Retinal pigment epithelial cell (primary cell): ENCODE results near the gene CACNA1G.

Experiments used
- DNase-seq: peaks from one replicate; pipeline ENCODE4 v3.0.0-alpha.2; 2010; ENCODE audit warnings: low read depth
- H3K4me3 ChIP-seq: 2 replicates; pipeline ENCODE4 v1.5.1; 2011; ENCODE audit warnings: mild to moderate bottlenecking, low read length, control low read depth, moderate library complexity
- TF ChIP-seq, protein P1 (sequence below): conservative IDR thresholded peaks from 2 replicates; pipeline ENCODE4 v1.5.1; 2011; ENCODE audit warnings: low read depth, low read length, control low read depth, inconsistent platforms

CACNA1G gene

GRCh38 chr17:50517504-50518383, 42.8 kb upstream of the CACNA1G start:
- H3K4me3 ChIP-seq, result no peak overlapping the region
- TF ChIP-seq, protein P1, sequence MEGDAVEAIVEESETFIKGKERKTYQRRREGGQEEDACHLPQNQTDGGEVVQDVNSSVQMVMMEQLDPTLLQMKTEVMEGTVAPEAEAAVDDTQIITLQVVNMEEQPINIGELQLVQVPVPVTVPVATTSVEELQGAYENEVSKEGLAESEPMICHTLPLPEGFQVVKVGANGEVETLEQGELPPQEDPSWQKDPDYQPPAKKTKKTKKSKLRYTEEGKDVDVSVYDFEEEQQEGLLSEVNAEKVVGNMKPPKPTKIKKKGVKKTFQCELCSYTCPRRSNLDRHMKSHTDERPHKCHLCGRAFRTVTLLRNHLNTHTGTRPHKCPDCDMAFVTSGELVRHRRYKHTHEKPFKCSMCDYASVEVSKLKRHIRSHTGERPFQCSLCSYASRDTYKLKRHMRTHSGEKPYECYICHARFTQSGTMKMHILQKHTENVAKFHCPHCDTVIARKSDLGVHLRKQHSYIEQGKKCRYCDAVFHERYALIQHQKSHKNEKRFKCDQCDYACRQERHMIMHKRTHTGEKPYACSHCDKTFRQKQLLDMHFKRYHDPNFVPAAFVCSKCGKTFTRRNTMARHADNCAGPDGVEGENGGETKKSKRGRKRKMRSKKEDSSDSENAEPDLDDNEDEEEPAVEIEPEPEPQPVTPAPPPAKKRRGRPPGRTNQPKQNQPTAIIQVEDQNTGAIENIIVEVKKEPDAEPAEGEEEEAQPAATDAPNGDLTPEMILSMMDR, result no peak
- DNase-seq, result no peak

DNA sequence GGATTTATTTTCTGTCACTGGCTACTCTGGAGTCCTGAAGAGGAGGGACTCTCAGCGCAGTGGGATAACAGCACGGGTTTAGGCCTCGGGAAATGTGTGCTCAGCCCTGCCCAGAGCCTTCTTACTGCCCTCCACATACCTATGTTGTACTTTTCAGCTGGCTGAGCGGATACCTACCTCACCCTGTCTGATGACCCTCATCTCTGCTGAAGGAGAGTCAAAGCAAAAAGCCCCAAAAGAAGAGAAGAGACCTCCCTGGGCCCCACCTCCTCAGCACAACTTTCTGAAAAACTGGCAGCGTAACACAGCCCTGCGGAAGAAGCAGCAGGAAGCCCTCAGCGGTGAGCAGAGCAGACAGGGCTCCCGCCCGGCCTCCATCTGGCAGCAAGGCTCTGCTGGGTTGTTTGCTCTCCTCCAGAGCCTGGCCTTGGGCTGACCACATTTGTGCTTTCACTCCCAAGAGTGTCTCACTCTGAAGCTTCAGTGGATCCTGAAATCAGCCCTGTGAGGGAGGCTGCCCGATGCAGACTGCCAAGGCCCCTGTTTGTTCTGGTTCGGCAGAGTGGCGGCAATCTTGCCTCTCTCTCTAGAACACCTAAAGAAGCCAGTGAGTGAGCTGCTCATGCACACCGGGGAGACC, 42.0 kb upstream of the CACNA1G start:
- TF ChIP-seq, protein P1, result no peak
- no peak for DNase-seq
- H3K4me3 ChIP-seq, result no peak overlapping the region

- no peak for DNase-seq
- no peak overlapping the region for H3K4me3 ChIP-seq
- TF ChIP-seq, protein P1, result no peak
Measured at GRCh38 chr17:50519141-50519834, 41.2 kb upstream of the CACNA1G start.

GRCh38 chr17:50520483-50520882, 40.0 kb upstream of the CACNA1G start:
- no peak overlapping the region for H3K4me3 ChIP-seq
- TF ChIP-seq, protein P1, result no peak
- DNase-seq, result no peak

DNA sequence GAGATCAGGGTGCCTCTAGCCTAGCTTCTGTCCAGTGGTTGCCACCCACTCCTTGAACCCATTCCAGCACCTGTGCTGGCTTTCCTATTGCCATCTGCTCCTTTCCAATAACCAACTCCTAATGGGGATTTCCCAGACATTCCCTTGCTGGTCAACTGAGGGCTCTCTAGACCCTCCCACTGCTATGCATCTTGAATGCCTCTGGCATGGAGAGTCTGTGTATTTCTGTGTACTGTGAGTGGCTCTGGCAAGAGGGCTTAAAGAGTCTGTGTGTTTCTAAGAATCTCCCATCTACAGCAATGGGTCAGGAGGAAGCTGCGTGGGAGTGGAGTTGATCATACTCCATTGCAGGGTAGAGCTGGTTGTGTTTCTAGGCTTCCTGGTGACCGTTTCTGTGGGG, 39.0 kb upstream of the CACNA1G start:
- no peak for DNase-seq
- TF ChIP-seq, protein P1, result no peak

GRCh38 chr17:50522766-50523165, 37.7 kb upstream of the CACNA1G start:
- no peak overlapping the region for H3K4me3 ChIP-seq
- TF ChIP-seq, protein P1, result no peak
- no peak for DNase-seq

More for the DNA sequence above, 39.0 kb upstream of the CACNA1G start:
- H3K4me3 ChIP-seq, result no peak overlapping the region
